Ascending aorta (tissue), 2 donors: Measurements from ENCODE around the gene OGFR. TPM values are rescaled to one million over a fixed set of nuclear protein-coding genes. Genes with fewer than 3 reads are reported as not detected.

ENCODE experiments used
- DNase-seq, 2 donors: peaks; one replicate each; pipeline ENCODE4 v3.0.0-alpha.2; 2019; ENCODE audit warnings: low spot score in 2 of 2
- H3K27ac ChIP-seq, 2 donors: fragments of 200-600 bp; sonication (generic); one replicate each; pipeline ENCODE4 v1.5.1; 2016 to 2017; ENCODE audit warnings: mild to moderate bottlenecking in 1 of 2
- H3K27me3 ChIP-seq: fragments of 200-600 bp; sonication (generic); one replicate; pipeline ENCODE4 v1.5.1; 2017
- H3K36me3 ChIP-seq, 2 donors: fragments of 200-600 bp; sonication (generic); one replicate each; pipeline ENCODE4 v1.5.1; 2016
- H3K4me1 ChIP-seq, 2 donors: fragments of 200-600 bp; sonication (generic); one replicate each; pipeline ENCODE4 v1.5.1; 2016 to 2017; ENCODE audit warnings: mild to moderate bottlenecking in 1 of 2
- H3K4me3 ChIP-seq, 2 donors: fragments of 200-600 bp; sonication (generic); one replicate each; pipeline ENCODE4 v1.5.1; 2016 to 2017; ENCODE audit warnings: mild to moderate bottlenecking in 1 of 2
- H3K9me3 ChIP-seq, 2 donors: fragments of 200-600 bp; sonication (generic); one replicate each; pipeline ENCODE4 v1.5.1; 2016
- CTCF ChIP-seq, 3 experiments: fragments of 200-600 bp in 2 of 3; fragments of 450-650 bp in 1 of 3; sonication (generic) in 2 of 3; IDR thresholded peaks; one replicate each; pipeline ENCODE4 v1.5.1; 2016 to 2019; ENCODE audit warnings: antibody characterized with exemption in 3 of 3, mild to moderate bottlenecking in 1 of 3, moderate library complexity in 1 of 3
- intact Hi-C: fragments of 100-400 bp; cut with DNase I; formaldehyde crosslinking; loops from one replicate; pipeline ENCODE4 v1.15.1; 2023
- total RNA-seq: library from RNA; depleted of rRNA; stranded (reverse); fragments of >200 nt; gene quantifications from one replicate; pipeline ENCODE4 v1.1.0, GENCODE V29; 2016

OGFR gene
- total RNA-seq, 1 donor from 2014 or later: 77.4 TPM

GRCh38 chr20:62812181-62812906 is 7.7 kb downstream of the OGFR start:
- Histone ChIP-seq H3K4me1 (peaks cover 11 to 26% of the 10 kb centered on the region in 2 donors), H3K9me3 (no peaks in the 10 kb centered on the region), H3K4me3 (no peak overlapping the region), H3K27ac (no peak overlapping the region), H3K36me3 (peaks cover 52 to 64% of the 10 kb centered on the region in 2 donors), H3K27me3 (peaks cover 16% of the 10 kb centered on the region)
- no peak for DNase-seq
- TF ChIP-seq CTCF (IDR thresholded peaks at IDR 0.05): no peak
- intact Hi-C loops: no loop called here

GRCh38 chr20:62812907-62813200 is 8.2 kb downstream of the OGFR start:
- Histone ChIP-seq H3K27ac (no peak overlapping the region), H3K4me1 (peaks cover 11 to 23% of the 10 kb centered on the region in 2 donors), H3K27me3 (peaks cover 17% of the 10 kb centered on the region), H3K9me3 (no peaks in the 10 kb centered on the region), H3K36me3 (peaks cover 49 to 59% of the 10 kb centered on the region in 2 donors), H3K4me3 (no peak overlapping the region)
- TF ChIP-seq CTCF (IDR thresholded peaks at IDR 0.05): no peak
- DNase-seq: no peak
- intact Hi-C loops: no loop called here

GRCh38 chr20:62813588-62813987 is 9.0 kb downstream of the OGFR start:
- no peak overlapping the region for H3K4me3 ChIP-seq
- H3K36me3 ChIP-seq: peaks cover 45 to 52% of the 10 kb centered on the region in 2 donors
- no peak for TF ChIP-seq CTCF (IDR thresholded peaks at IDR 0.05)
- DNase-seq: no peak
- no peaks in the 10 kb centered on the region for H3K9me3 ChIP-seq
- no peak overlapping the region for H3K27ac ChIP-seq
- intact Hi-C loops: no loop called here
- H3K27me3 ChIP-seq: peaks cover 17% of the 10 kb centered on the region
- H3K4me1 ChIP-seq: peaks cover 16 to 23% of the 10 kb centered on the region in 2 donors

- Histone ChIP-seq H3K4me1 (peaks cover 20 to 29% of the 10 kb centered on the region in 2 donors), H3K27me3 (peaks cover 17% of the 10 kb centered on the region), H3K36me3 (peaks cover 41 to 46% of the 10 kb centered on the region in 2 donors), H3K4me3 (no peak overlapping the region), H3K27ac (no peak overlapping the region), H3K9me3 (no peaks in the 10 kb centered on the region)
- TF ChIP-seq CTCF (IDR thresholded peaks at IDR 0.05): no peak
- intact Hi-C loops: no loop called here
- DNase-seq: no peak
Measured at GRCh38 chr20:62814060-62814708, 9.5 kb downstream of the OGFR start.

GRCh38 chr20:62814709-62815065 is 10.1 kb downstream of the OGFR start:
- no peak for TF ChIP-seq CTCF (IDR thresholded peaks at IDR 0.05)
- H3K9me3 ChIP-seq: no peaks in the 10 kb centered on the region
- H3K4me3 ChIP-seq: no peak overlapping the region
- no peak overlapping the region for H3K27ac ChIP-seq
- peaks cover 36 to 41% of the 10 kb centered on the region in 2 donors for H3K36me3 ChIP-seq
- H3K4me1 ChIP-seq: peaks cover 20 to 33% of the 10 kb centered on the region in 2 donors
- H3K27me3 ChIP-seq: peaks cover 17% of the 10 kb centered on the region
- DNase-seq: no peak
- intact Hi-C loops: no loop called here
